ENCODE data around the gene CNKSR1. TPM values are rescaled to one million over a fixed set of nuclear protein-coding genes. Genes with fewer than 3 reads are reported as not detected.

The CNKSR1 gene
- total RNA-seq, 1 donor from 2014 or later: 1.8 TPM

GRCh38 chr1:26158908-26159742 is 18.2 kb upstream of the CNKSR1 start, which contains the start of gene FAM110D:
Gene FAM110D, plus strand, starts transcription at chr1:26159079. Its CDS starts 2,213 bp downstream, at chr1:26161292.
- intact Hi-C loops (cut with DNase I): loop anchor here (2.0 kb wide), 1 partner anchor 122 kb away; no protein-coding TSS in a partner anchor
- ATAC-seq (peak; percentile 74), DNase-seq (ENCODE audit: missing footprints) (no peak)

- DNase-seq (ENCODE audit: missing footprints): no peak
- ATAC-seq: no peak
- intact Hi-C loops (cut with DNase I): loop anchor here (2.0 kb wide), 1 partner anchor 123 kb away; no protein-coding TSS in a partner anchor
Observed at GRCh38 chr1:26159743-26160039, 17.6 kb upstream of the CNKSR1 start.

- ATAC-seq: no peak
Observed at GRCh38 chr1:26160527-26161414, 16.5 kb upstream of the CNKSR1 start.

GRCh38 chr1:26161415-26162219 is 15.7 kb upstream of the CNKSR1 start:
- peak; percentile 83 for DNase-seq (ENCODE audit: missing footprints)
- ATAC-seq: peak; percentile 67
- intact Hi-C loops (cut with DNase I): no loop called here

More at GRCh38 chr1:26160527-26161414, 16.5 kb upstream of the CNKSR1 start:
- DNase-seq (ENCODE audit: missing footprints): no peak
- intact Hi-C loops (cut with DNase I): no loop called here

- DNase-seq (ENCODE audit: missing footprints) (peak; percentile 20), ATAC-seq (no peak)
- intact Hi-C loops (cut with DNase I): no loop called here
Observed at GRCh38 chr1:26162220-26162709, 15.0 kb upstream of the CNKSR1 start.

GRCh38 chr1:26163684-26164035 is 13.6 kb upstream of the CNKSR1 start:
- intact Hi-C loops (cut with DNase I): loop anchor here (2.0 kb wide), 1 partner anchor 59 kb away; no protein-coding TSS in a partner anchor
- no peak for ATAC-seq
- no peak for DNase-seq (ENCODE audit: missing footprints)

- ATAC-seq (peak; percentile 27), DNase-seq (ENCODE audit: missing footprints) (no peak)
- intact Hi-C loops (cut with DNase I): loop anchor here (2.0 kb wide), 1 partner anchor 59 kb away; no protein-coding TSS in a partner anchor
Observed at GRCh38 chr1:26164036-26164860, 13.0 kb upstream of the CNKSR1 start.

GRCh38 chr1:26164861-26165842 is 12.1 kb upstream of the CNKSR1 start:
- ATAC-seq: no peak
- no peak for DNase-seq (ENCODE audit: missing footprints)
- intact Hi-C loops (cut with DNase I): loop anchor here (2.0 kb wide), 1 partner anchor 60 kb away; no protein-coding TSS in a partner anchor

GRCh38 chr1:26166719-26167281 is 10.5 kb upstream of the CNKSR1 start:
- DNase-seq (ENCODE audit: missing footprints): no peak
- no peak for ATAC-seq
- intact Hi-C loops (cut with DNase I): no loop called here

GRCh38 chr1:26168410-26169197 is 8.7 kb upstream of the CNKSR1 start, which contains the start of gene C1orf232:
Gene C1orf232, minus strand, starts transcription at chr1:26168963. Its CDS starts 464 bp downstream, at chr1:26168499.
- peak; percentile 40 for DNase-seq (ENCODE audit: missing footprints)
- intact Hi-C loops (cut with DNase I): loop anchor here (2.0 kb wide), 2 partner anchors 66 to 152 kb away; partner anchors contain the start of gene CEP85
- no peak for ATAC-seq

GRCh38 chr1:26169198-26169554 is 8.1 kb upstream of the CNKSR1 start:
- DNase-seq (ENCODE audit: missing footprints): peak; percentile 1
- intact Hi-C loops (cut with DNase I): loop anchor here (2.0 kb wide), 2 partner anchors 66 to 152 kb away; partner anchors contain the start of gene CEP85
- no peak for ATAC-seq

- intact Hi-C loops (cut with DNase I): loop anchor here (2.0 kb wide), 2 partner anchors 65 to 151 kb away; partner anchors contain the start of gene CEP85
Observed at GRCh38 chr1:26169669-26170471, 7.4 kb upstream of the CNKSR1 start, which contains the start of gene ZNF593. Gene ZNF593, plus strand, starts transcription at chr1:26169908. Its CDS starts 76 bp downstream, at chr1:26169984.

GRCh38 chr1:26170472-26170821 is 6.8 kb upstream of the CNKSR1 start:
- intact Hi-C loops (cut with DNase I): no loop called here
- DNase-seq (ENCODE audit: missing footprints): no peak
- no peak for ATAC-seq

More at GRCh38 chr1:26169669-26170471, 7.4 kb upstream of the CNKSR1 start, which contains the start of gene ZNF593:
- ATAC-seq (peak; percentile 97), DNase-seq (ENCODE audit: missing footprints) (peak; percentile 95)

Measured in Right ventricle myocardium inferior (tissue), 1 donor.